ENCODE data around the gene SLC47A1. TPM values are rescaled to one million over a fixed set of nuclear protein-coding genes. Genes with fewer than 3 reads are reported as not detected.

The SLC47A1 gene
- total RNA-seq, 1 donor from 2014 or later = 3.1 TPM

GRCh38 chr17:19610879-19611278, 77.2 kb downstream of the SLC47A1 start:
- DNase-seq = no peak

GRCh38 chr17:19613979-19614378, 80.3 kb downstream of the SLC47A1 start:
- DNase-seq = no peak

DNA sequence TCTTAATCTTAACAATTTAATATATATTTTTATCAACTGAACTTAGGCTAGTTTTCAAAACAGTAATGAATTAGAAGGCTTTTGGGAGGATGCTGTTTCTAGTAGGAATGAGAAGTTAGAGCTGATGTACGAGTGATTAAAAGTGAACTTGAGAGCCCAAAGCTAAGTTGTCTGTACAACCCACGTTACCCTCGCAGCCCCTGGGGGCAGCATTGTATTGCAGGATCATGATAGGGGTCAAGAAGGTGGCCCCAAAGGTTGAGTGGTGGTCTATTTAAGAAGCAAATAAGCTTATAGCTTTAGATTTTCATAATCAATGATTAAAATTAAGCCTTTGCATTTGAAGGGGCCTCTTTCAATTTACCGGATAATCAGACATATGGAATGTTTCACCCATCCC, 81.2 kb downstream of the SLC47A1 start:
- DNase-seq = no peak

DNA sequence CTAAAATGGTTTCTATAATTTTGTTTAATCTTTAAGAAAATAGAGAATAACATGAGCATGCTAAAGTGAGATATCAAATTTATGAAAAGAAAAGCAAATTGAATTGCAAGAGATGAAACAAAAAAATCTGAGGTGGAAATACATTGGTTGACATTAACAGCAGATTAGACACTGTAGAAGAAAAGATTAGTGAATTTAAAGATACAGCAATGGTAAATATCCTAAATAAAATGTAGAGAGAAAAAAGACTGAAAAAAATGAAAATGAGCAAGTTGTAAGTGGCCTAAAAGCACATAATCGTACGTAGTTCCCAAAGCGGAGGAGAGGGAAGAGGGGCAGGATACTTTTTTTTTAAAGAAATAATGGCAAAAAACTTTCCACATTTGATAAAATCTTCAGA, 84.4 kb downstream of the SLC47A1 start:
- DNase-seq = no peak

DNA sequence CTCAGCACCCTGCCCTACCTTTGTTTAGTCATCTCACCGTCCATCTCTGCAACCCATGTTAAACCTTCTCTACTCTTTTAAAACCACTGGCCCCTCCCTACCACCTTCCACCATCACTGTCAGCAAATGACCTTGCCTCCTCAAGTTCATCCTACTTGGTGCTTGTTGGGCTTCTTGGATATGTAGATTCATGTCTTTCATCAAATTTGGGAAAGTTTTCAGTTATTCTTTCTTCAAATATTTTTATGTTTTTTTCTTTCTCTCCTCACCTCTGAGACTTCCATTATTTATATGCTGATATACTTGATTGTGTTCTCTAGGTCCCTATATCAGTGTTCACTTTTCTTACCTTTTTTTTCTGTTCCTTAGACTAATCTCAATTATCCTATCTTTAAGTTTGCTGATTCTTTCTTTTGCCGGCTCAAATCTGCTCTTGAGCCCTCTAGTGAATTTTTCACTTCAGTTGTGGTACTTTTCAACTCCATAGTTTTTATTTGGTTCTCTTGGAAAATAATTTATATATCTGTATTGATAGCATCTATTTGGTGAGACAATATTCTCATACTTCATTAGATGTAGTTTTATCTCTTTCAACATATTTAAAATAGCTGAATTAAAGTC, 86.2 kb downstream of the SLC47A1 start:
- DNase-seq = no peak

- no peak for DNase-seq
Observed at GRCh38 chr17:19621697-19622096, 88.0 kb downstream of the SLC47A1 start.

- no peak for DNase-seq
Observed at GRCh38 chr17:19626079-19626478, 92.4 kb downstream of the SLC47A1 start.

Small RNAs within 50 kb of the gene (small RNA-seq; reads per million reads assigned to genes)
- gene AC025627.2 (not detected), gene NMTRQ-TTG12-1 (not detected)

Other genes with a start within 250 kb of the SLC47A1 start
- 13.6 TPM for gene B9D1, start 171.1 kb upstream of the SLC47A1 start, total RNA-seq
- gene MAPK7, start 155.4 kb upstream of the SLC47A1 start, total RNA-seq = 15.3 TPM
- gene MFAP4, start 146.7 kb upstream of the SLC47A1 start, total RNA-seq = 0.47 TPM
- 31.4 TPM for gene RNF112, start 122.6 kb upstream of the SLC47A1 start, total RNA-seq
- 96.1 TPM for gene ALDH3A2, start 114.9 kb downstream of the SLC47A1 start, total RNA-seq
- gene SLC47A2, start 182.7 kb downstream of the SLC47A1 start, total RNA-seq = 1.9 TPM
- gene ALDH3A1, start 214.4 kb downstream of the SLC47A1 start, total RNA-seq = 0.31 TPM

Measured in occipital lobe (tissue), 3 donors.